ENCODE data around the gene OR5K2. TPM values are rescaled to one million over a fixed set of nuclear protein-coding genes. Genes with fewer than 3 reads are reported as not detected.

Gene OR5K2
- polyA plus RNA-seq, 1 of the 3 experiments (the other 2 are of a cell fraction) = not detected

GRCh38 chr3:98501863-98502576 lies 4.5 kb downstream of the OR5K2 start (continued):
- TF ChIP-seq, protein P1, sequence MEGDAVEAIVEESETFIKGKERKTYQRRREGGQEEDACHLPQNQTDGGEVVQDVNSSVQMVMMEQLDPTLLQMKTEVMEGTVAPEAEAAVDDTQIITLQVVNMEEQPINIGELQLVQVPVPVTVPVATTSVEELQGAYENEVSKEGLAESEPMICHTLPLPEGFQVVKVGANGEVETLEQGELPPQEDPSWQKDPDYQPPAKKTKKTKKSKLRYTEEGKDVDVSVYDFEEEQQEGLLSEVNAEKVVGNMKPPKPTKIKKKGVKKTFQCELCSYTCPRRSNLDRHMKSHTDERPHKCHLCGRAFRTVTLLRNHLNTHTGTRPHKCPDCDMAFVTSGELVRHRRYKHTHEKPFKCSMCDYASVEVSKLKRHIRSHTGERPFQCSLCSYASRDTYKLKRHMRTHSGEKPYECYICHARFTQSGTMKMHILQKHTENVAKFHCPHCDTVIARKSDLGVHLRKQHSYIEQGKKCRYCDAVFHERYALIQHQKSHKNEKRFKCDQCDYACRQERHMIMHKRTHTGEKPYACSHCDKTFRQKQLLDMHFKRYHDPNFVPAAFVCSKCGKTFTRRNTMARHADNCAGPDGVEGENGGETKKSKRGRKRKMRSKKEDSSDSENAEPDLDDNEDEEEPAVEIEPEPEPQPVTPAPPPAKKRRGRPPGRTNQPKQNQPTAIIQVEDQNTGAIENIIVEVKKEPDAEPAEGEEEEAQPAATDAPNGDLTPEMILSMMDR (IDR thresholded peaks at IDR 0.05) = no peak
- TF ChIP-seq, protein P2, sequence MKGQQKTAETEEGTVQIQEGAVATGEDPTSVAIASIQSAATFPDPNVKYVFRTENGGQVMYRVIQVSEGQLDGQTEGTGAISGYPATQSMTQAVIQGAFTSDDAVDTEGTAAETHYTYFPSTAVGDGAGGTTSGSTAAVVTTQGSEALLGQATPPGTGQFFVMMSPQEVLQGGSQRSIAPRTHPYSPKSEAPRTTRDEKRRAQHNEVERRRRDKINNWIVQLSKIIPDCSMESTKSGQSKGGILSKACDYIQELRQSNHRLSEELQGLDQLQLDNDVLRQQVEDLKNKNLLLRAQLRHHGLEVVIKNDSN (IDR thresholded peaks at IDR 0.05; ENCODE audit: borderline replicate concordance, low read depth) = no peak
- no peak for TF ChIP-seq TCF12 (IDR thresholded peaks at IDR 0.05)

DNA sequence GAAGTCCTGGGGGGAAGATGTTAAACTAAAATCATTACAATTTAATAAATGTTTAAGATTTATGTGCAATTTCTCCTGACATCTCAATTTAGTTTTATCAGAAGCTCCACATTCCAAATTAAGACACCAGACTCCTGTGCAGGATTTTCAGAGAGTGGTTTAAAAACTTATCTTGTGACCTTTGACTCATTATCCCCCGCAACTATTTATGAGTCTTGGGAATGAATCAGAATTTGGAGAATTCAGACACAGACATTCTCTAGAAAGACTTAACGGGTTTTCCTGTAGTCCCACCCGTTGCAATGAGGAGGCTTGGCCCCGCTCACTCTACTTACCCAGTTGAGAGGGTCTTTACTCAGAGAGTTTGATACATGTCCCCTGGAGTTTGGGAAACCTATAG lies 7.1 kb downstream of the OR5K2 start:
- Histone ChIP-seq H3K27ac (ENCODE audit: low read depth in 2 of 2, low read length in 1 of 2) (no peak overlapping the region), H3K9me3 (no peaks in the 10 kb centered on the region), H3K27me3 (ENCODE audit: insufficient read depth) (0 out of 2 replicates have a peak, but pooled peaks cover 5% of the 10 kb centered on the region), H3K9me2 (no peaks in the 10 kb centered on the region), H3K4me2 (no peak overlapping the region), H3K79me2 (ENCODE audit: insufficient read depth) (no peaks in the 10 kb centered on the region), H4K20me1 (ENCODE audit: insufficient read depth) (no peaks in the 10 kb centered on the region), H3F3A (replicated peaks; ENCODE audit: insufficient read depth) (no peaks in the 10 kb centered on the region), H3K9ac (no peak overlapping the region), H2AFZ (ENCODE audit: low read depth) (no peak overlapping the region), H3K4me3 (ENCODE audit: low read depth in 2 of 2, low read length in 1 of 2) (no peak overlapping the region), H3K4me1 (ENCODE audit: control insufficient read depth in 1 of 2, insufficient read depth in 2 of 2, low read depth in 1 of 2, low read length in 1 of 2) (no peaks in the 10 kb centered on the region; a peak in 1 of 4 replicates), H3K36me3 (replicated peaks in 1 of 2; ENCODE audit: control insufficient read depth in 1 of 2, insufficient read depth in 2 of 2, low read length in 1 of 2) (no peaks in the 10 kb centered on the region)
- CTCF ChIA-PET = no interaction called here
- DNase-seq = no peak
- TF ChIP-seq, protein P2 (IDR thresholded peaks at IDR 0.05; ENCODE audit: borderline replicate concordance, low read depth) = no peak
- TF ChIP-seq JUND (IDR thresholded peaks at IDR 0.05) (no peak), SIN3A (IDR thresholded peaks at IDR 0.05; ENCODE audit: borderline replicate concordance, low read depth, low read length) (no peak), MXI1 (IDR thresholded peaks at IDR 0.05; ENCODE audit: low read depth, low read length) (no peak), NRF1 (IDR thresholded peaks at IDR 0.05; ENCODE audit: low read depth, low read length) (no peak), IRF3 (IDR thresholded peaks at IDR 0.05; ENCODE audit: low read depth, low read length) (no peak), CHD2 (IDR thresholded peaks at IDR 0.05; ENCODE audit: low read length, partially characterized antibody) (no peak)
- TF ChIP-seq, protein P3, sequence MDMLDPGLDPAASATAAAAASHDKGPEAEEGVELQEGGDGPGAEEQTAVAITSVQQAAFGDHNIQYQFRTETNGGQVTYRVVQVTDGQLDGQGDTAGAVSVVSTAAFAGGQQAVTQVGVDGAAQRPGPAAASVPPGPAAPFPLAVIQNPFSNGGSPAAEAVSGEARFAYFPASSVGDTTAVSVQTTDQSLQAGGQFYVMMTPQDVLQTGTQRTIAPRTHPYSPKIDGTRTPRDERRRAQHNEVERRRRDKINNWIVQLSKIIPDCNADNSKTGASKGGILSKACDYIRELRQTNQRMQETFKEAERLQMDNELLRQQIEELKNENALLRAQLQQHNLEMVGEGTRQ (IDR thresholded peaks at IDR 0.05; ENCODE audit: borderline replicate concordance, low read depth, low read length) = no peak
- TF ChIP-seq, protein P4, sequence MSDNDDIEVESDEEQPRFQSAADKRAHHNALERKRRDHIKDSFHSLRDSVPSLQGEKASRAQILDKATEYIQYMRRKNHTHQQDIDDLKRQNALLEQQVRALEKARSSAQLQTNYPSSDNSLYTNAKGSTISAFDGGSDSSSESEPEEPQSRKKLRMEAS (IDR thresholded peaks at IDR 0.05; ENCODE audit: low read depth) = no peak
- 63% methylated on average over 4 of the region's 4 CpGs for WGBS (ENCODE audit: low lambda C conversion rate)
- POLR2A ChIA-PET = no interaction called here

All from SK-N-SH (cell line).